AG09319 (cell line): Measurements from ENCODE around the gene AHRR.

Experiments
- DNase-seq: peaks from one replicate; pipeline ENCODE4 v3.0.0-alpha.2; 2010; ENCODE audit warnings: low read depth; ENCODE audit errors: extremely low read depth
- TF ChIP-seq, protein P1 (sequence below): IDR thresholded peaks from 2 replicates; pipeline ENCODE4 v1.5.1; 2011; ENCODE audit warnings: low read depth, mild to moderate bottlenecking, inconsistent platforms, low read length, moderate library complexity

AHRR gene

DNA sequence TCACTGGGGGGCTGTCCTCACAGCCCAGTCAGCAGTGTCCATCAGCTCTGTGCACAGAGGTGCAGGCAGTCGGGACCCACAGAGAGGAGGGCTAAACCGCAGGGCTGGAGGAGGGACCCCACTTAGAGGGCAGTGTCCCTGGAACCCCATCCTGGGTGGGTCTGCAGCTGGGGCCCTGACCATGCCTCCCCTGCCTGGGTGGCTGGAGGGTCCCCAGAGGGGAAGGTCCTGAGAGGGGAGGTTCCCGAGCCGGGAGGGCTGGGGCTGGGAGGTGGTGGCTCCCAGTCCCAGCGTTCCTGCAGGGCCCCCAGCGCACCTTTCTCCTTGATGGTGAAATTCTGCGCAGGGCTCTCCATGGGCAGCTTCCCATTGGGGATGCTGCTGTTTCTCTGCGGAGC, 154.2 kb downstream of the AHRR start:
- TF ChIP-seq, protein P1, sequence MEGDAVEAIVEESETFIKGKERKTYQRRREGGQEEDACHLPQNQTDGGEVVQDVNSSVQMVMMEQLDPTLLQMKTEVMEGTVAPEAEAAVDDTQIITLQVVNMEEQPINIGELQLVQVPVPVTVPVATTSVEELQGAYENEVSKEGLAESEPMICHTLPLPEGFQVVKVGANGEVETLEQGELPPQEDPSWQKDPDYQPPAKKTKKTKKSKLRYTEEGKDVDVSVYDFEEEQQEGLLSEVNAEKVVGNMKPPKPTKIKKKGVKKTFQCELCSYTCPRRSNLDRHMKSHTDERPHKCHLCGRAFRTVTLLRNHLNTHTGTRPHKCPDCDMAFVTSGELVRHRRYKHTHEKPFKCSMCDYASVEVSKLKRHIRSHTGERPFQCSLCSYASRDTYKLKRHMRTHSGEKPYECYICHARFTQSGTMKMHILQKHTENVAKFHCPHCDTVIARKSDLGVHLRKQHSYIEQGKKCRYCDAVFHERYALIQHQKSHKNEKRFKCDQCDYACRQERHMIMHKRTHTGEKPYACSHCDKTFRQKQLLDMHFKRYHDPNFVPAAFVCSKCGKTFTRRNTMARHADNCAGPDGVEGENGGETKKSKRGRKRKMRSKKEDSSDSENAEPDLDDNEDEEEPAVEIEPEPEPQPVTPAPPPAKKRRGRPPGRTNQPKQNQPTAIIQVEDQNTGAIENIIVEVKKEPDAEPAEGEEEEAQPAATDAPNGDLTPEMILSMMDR = no peak
- DNase-seq = no peak

DNA sequence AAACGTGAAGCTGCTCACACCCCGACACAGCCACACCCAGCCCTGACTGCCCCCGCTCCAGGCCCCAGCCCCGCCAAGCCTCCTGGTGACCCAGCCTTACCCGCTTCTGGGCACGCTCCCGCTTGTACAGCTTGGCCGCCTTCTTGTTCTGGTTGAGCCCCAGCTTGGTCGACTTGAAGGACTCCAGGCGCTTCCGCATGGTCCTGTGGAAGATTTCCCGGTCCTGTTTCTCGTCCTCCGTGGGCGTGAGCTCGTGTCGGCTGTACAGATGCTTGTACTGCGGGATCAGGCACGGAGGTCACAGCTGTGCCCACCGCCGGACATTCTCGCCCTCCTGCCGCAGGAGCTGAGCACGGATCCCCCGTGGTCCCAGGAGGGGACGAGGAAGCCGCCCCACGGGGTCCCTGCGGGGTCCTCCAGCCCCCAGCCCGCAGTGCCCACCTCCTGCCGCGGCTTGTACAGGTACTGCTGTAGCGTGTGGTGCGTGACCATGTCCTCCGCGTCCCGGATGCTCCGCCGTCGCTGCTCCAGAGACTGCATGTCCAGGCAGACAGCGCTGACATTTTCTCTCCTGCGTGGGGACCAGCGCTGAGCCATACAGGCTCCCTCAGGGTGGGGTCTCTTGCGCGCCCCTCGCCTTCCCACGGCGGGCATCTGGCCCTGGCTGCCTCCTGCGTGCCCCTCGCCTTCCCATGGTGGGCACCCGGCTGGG, 154.7 kb downstream of the AHRR start:
- TF ChIP-seq, protein P1 = no peak
- no peak for DNase-seq

DNA sequence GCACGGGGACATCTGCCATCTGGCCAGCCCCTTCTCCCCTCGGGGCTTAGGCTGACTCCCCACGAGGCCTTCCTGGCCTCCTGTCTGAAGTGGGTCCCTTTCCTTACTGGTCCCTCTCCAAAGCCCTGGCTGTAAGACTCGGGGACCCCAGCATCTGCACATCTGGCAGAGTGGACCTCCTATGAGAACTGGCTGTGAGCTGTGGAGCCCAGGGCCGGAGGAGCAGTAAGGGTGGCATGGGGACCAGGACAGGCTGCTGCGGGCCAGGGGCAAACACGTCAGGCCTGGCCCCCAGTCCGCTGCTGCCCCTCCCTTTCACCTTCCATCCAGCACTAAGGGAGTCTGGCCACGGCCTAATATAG, 155.3 kb downstream of the AHRR start:
- no peak for DNase-seq
- TF ChIP-seq, protein P1 = no peak

DNA sequence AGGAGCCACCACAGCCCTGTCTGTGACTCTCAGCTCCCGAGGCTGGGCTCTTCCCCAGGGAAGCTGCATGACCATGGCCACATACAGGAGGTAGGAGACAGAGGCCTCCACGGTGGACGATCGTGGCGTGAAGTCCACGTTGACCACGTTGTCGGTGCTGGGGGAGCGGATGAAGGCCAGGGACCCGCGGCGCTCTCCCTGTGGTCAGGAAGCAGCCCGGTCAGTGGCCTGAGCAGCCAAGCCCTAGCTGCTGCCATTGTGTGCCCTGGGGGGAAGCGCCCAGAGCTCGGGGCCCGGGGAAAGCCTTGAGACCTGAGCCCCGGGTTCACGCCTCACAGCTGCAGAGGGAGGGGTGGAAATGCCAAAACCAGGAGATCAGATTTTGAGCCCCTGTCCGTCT, 155.7 kb downstream of the AHRR start:
- TF ChIP-seq, protein P1 = no peak
- no peak for DNase-seq

DNA sequence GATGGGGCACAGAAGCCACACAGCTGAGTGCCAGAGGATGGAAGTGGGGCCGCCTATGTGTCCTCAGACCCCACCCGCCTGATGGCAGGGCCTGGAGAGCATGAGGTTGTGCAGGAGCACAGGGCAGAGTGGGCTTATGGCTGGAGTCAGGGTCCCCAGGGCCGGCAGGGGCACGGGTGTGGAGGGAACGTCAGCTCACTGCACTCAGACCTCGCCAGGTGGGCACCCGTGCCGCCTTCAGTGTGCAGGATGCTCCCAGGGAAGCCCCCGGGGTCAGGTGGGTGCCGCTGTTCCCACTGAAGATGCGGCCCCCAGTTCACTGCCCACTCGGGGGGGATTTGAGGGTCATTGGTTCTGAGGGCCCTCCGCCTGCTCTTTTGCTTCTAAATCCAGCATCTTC, 156.4 kb downstream of the AHRR start:
- TF ChIP-seq, protein P1 = no peak
- no peak for DNase-seq

DNA sequence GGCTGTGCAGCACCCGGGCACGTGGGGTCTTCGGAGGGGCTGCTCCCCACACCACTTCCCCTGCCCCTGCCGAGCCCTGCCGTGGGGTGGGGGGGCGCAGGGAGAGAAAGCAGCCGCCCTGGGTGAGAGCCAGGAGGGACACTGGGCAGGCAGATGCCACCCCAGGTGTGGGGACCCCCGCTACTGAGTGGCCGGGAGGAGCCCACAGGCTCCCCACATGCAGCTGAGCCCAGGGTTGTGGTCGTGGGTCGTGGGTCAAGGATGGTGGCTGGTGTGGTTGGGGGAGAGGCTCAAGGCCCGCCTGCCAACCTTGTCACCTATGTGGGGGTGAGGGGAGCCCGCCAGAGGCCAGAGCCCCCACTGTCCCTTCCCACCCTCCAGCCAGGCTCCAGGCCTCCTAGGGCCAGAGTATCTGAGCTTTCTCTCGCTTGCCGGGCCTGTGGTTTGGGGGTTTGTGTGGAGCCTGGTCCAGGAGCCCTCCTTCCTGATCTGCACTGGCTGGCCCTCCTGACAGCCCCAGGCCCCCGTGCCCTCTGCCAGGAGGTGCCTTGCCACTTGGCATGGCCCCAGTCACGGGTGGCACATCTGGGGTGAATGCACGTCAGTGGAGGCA, 157.0 kb downstream of the AHRR start:
- no peak for DNase-seq
- TF ChIP-seq, protein P1 = no peak

DNA sequence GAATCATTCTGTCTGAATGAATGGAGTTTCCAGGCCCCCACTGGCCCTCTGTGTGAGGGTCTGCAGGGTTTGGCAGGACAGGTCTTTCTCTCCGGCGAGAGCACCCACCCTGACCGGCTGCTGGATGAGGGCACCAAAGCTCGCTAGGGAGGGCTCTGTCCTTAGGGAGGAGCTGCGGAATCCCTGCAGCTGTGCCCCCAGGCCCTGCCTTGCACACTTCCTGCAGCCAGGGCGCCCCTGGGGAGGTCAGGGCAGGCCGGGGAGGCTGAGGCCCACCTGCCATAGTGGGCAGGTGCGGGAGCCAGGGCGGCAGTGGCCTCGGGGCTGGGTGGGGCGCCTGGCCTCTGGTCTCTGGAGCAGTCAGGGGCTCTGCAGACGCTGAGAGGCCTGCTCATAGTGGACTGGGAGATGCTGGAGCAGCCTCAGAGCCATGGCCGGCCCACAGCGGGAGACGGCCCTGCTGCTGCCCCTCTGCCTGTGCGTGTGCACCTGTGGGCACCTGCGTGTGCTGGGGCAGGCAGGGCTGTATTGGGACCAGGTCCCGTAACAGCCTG, 157.5 kb downstream of the AHRR start:
- TF ChIP-seq, protein P1 = no peak
- DNase-seq = no peak
